ENCODE measurements around the gene AQP4.

DNA sequence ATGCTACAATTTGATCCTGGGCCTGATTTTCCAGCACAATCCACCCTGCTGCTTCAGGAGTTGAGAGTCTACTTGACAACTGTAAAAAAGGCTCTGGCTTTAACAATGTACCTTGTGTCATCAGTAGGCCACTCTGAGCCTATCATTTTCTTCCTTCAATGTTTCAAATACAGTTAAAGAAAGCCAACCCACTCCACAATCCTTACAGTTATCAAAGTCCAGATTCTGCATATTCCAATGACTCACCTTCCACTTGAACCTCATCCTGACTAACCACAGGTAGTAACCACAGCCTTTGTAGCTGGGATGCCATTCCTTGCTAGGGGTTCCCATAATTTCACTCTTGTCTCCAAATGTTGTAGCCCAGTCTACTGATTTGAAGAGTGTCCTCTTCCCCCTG, 35.5 kb upstream of the AQP4 start:
- no peak for TF ChIP-seq POLR2AphosphoS5 (IDR thresholded peaks at IDR 0.05; ENCODE audit: borderline replicate concordance, low read depth, low read length)
- no peak for TF ChIP-seq EZH2 (IDR thresholded peaks at IDR 0.05)
